Pericardium fibroblast (primary cell): Measurements from ENCODE around the gene HLA-DRB5. TPM values are rescaled to one million over a fixed set of nuclear protein-coding genes. Genes with fewer than 3 reads are reported as not detected.

Experiments used
- total RNA-seq: library from RNA; depleted of rRNA; stranded (reverse); fragments of >200 nt; gene quantifications from 2 replicates; pipeline ENCODE4 v1.2.3, GENCODE V29; 2015

The HLA-DRB5 gene
- total RNA-seq: not detected in 2 replicates

DNA sequence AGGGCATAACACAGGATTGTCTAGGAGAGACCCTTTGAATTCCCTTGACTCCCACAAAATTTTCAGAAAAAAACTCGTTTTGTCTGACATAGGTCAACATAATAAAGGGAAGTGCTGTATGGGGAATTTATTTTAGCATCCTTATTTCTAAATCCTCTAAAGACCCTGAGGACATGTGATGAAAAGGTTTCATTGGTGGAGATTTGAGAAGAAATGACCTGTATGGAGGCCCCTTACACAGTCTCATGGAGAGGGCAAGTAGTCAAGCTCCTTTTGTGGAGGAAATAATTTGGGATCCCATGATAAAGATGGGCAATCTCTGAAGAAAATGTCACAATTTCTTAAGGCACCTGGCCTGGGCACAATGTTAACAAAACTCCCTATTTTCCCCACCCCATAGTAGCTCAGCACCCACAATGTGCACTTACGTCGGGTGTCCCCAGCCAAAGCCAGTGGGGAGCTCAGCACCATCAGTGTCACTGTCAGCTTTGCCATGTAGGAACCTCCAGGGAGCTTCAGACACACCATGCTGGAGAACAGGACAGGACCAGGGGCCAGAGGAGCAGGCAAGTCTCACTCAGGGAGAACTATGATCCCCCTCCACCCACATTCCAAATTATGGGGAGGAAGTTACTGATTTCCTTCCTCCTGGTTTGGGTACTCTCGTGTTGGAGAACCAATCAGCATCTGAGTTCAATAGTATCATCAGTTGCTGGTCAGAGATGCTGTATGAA is at the start of gene HLA-DRB5:
TSS of gene HLA-DRB5 (minus strand) at position 591 of the 734 bp plus-strand sequence. CDS start at position 528, 63 bp downstream.

Other genes with a start within 250 kb of the HLA-DRB5 start
- not detected in 2 replicates for gene TSBP1, start 158.4 kb downstream of the HLA-DRB5 start, total RNA-seq
- gene BTNL2, start 123.1 kb downstream of the HLA-DRB5 start, total RNA-seq: not detected in 2 replicates
- gene HLA-DRA, start 90.4 kb downstream of the HLA-DRB5 start, total RNA-seq: not detected in 2 replicates
- not detected in 2 replicates for gene HLA-DRB1, start 59.6 kb upstream of the HLA-DRB5 start, total RNA-seq
- not detected in 2 replicates for gene HLA-DQA1, start 107.1 kb upstream of the HLA-DRB5 start, total RNA-seq
- not detected in 2 replicates for gene HLA-DQB1, start 136.4 kb upstream of the HLA-DRB5 start, total RNA-seq
- gene HLA-DQA2, start 211.1 kb upstream of the HLA-DRB5 start, total RNA-seq: not detected in 2 replicates
- not detected in 2 replicates for gene HLA-DQB2, start 233.2 kb upstream of the HLA-DRB5 start, total RNA-seq